Fibroblast of skin of right quadriceps (primary cell): Measurements from ENCODE around the gene ZBTB8B.
"Not testable (repeated sequence)": the region's sequence is repeated elsewhere in the genome, so short reads cannot be mapped to it uniquely, and the experiment has no call there.

Experiments used
- DNase-seq: peaks from one replicate; pipeline ENCODE4 v3.0.0-alpha.2; 2013

Gene ZBTB8B

GRCh38 chr1:32464716-32465577, at the start of gene ZBTB8B:
Gene ZBTB8B, plus strand, starts transcription at chr1:32465072. Its CDS starts 5,553 bp downstream, at chr1:32470625.
- DNase-seq, result peak; percentile 44

- no peak for DNase-seq
Observed at GRCh38 chr1:32421775-32422174, 43.1 kb upstream of the ZBTB8B start.

- no peak for DNase-seq
Observed at GRCh38 chr1:32426489-32427255, 38.2 kb upstream of the ZBTB8B start.

GRCh38 chr1:32427264-32427963, 37.5 kb upstream of the ZBTB8B start:
- no peak for DNase-seq

GRCh38 chr1:32431736-32432400, 33.0 kb upstream of the ZBTB8B start:
- no peak for DNase-seq

- no peak for DNase-seq
Observed at GRCh38 chr1:32438136-32438535, 26.7 kb upstream of the ZBTB8B start.

- DNase-seq, result not testable (repeated sequence)
Observed at GRCh38 chr1:32438777-32439176, 26.1 kb upstream of the ZBTB8B start.

- not testable (repeated sequence) for DNase-seq
Observed at GRCh38 chr1:32441467-32441866, 23.4 kb upstream of the ZBTB8B start.

GRCh38 chr1:32447469-32448185, 17.2 kb upstream of the ZBTB8B start:
- DNase-seq, result peak; percentile 84

GRCh38 chr1:32448186-32448772, 16.6 kb upstream of the ZBTB8B start:
- DNase-seq, result peak; percentile 57

- no peak for DNase-seq
Observed at GRCh38 chr1:32448773-32449456, 16.0 kb upstream of the ZBTB8B start.

- DNase-seq, result not testable (repeated sequence)
Observed at GRCh38 chr1:32449457-32449831, 15.4 kb upstream of the ZBTB8B start.

- no peak for DNase-seq
Observed at GRCh38 chr1:32454726-32455125, 10.1 kb upstream of the ZBTB8B start.

GRCh38 chr1:32455958-32456357, 8.9 kb upstream of the ZBTB8B start:
- no peak for DNase-seq

- not testable (repeated sequence) for DNase-seq
Observed at GRCh38 chr1:32458798-32459197, 6.1 kb upstream of the ZBTB8B start.

- not testable (repeated sequence) for DNase-seq
Observed at GRCh38 chr1:32462977-32463376, 1.9 kb upstream of the ZBTB8B start.

GRCh38 chr1:32464191-32464715, 619 bp upstream of the ZBTB8B start:
- DNase-seq, result no peak

GRCh38 chr1:32465578-32465933, 684 bp downstream of the ZBTB8B start:
- DNase-seq, result no peak

- no peak for DNase-seq
Observed at GRCh38 chr1:32466761-32467160, 1.9 kb downstream of the ZBTB8B start.

GRCh38 chr1:32468791-32469190, 3.9 kb downstream of the ZBTB8B start:
- DNase-seq, result no peak

- no peak for DNase-seq
Observed at GRCh38 chr1:32470431-32470830, 5.6 kb downstream of the ZBTB8B start.
